ENCODE measurements around the gene CEMIP2. TPM values are rescaled to one million over a fixed set of nuclear protein-coding genes. Genes with fewer than 3 reads are reported as not detected.

CEMIP2 gene
- total and polyA plus RNA-seq, 2 of the 13 experiments (the other 11 are each of a cell fraction or from before 2014, with no cell fraction given) = 94.3 to 128 TPM

DNA sequence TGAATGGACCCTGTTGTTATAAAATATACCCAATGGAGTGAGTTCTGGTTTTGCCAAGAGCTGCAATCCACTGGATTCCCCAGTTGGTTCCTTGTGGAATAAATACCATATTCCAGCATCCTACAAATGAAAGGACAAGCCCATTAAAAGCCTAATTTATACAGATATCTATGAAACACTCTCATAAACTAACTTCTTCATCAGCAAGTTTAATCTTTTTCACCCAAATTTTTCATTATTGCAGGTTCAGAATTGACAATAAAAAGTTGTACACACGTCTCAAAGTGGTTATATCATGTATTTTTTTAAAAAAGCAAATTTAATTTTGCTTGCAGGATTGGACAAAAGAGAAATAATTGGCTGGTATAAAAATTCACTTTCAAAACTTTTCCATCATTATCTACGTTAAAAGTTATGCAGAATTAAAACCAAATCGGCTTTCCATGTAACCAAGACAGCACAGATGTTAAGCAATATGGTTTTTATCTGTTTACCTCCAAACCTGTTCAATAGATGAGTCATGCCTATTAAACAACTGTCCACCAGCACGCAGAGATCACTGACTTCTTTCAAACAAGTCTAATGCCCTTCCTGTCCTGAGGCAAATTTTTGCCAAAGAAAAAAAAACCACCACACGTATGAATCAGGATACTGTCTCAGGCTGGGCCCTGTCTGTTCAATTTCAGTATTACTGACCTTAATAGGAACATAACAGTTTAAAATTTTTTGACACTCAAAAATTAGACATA, 42.5 kb downstream of the CEMIP2 start (continued):
- TF ChIP-seq ZNF225 (CRISPR knock-in tag; IDR thresholded peaks at IDR 0.05) = no peak
- no peak for TF ChIP-seq SRSF4 (IDR thresholded peaks at IDR 0.05; ENCODE audit: low read depth, low read length, poor library complexity, severe bottlenecking)
- TF ChIP-seq RFX5 (IDR thresholded peaks at IDR 0.05; ENCODE audit: low read depth, low read length) = no peak
- TF ChIP-seq SP4 (CRISPR knock-in tag; IDR thresholded peaks at IDR 0.05) = no peak
- no peak for TF ChIP-seq ATM (IDR thresholded peaks at IDR 0.05; ENCODE audit: borderline replicate concordance)
- TF ChIP-seq, protein P1, sequence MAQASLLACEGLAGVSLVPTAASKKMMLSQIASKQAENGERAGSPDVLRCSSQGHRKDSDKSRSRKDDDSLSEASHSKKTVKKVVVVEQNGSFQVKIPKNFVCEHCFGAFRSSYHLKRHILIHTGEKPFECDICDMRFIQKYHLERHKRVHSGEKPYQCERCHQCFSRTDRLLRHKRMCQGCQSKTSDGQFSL (CRISPR knock-in tag; IDR thresholded peaks at IDR 0.05) = no peak
- no peak for TF ChIP-seq SP140L (CRISPR knock-in tag; IDR thresholded peaks at IDR 0.05; ENCODE audit: borderline replicate concordance)
- no peak for TF ChIP-seq IRF1 (CRISPR knock-in tag; IDR thresholded peaks at IDR 0.05; ENCODE audit: low read depth)
- TF ChIP-seq SUZ12 (IDR thresholded peaks at IDR 0.05; ENCODE audit: low read depth, low read length) = no peak
- 0 out of 2 replicates have a peak, but pooled peaks have one; percentile 22 for TF ChIP-seq ZNF33A (CRISPR knock-in tag; IDR thresholded peaks at IDR 0.05; ENCODE audit: borderline replicate concordance)
- no peak for TF ChIP-seq U2AF2 (IDR thresholded peaks at IDR 0.05; ENCODE audit: low read depth, low read length)
- TF ChIP-seq PHB2 (IDR thresholded peaks at IDR 0.05; ENCODE audit: partially characterized antibody) = no peak
- TF ChIP-seq TOPORS (CRISPR knock-in tag; IDR thresholded peaks at IDR 0.05) = no peak
- no peak for TF ChIP-seq HNRNPH1 (optimal IDR thresholded peaks at IDR 0.05; ENCODE audit: low read depth, low read length)
- peak; percentile 76; the same call in 1 of the 2 replicates for TF ChIP-seq POGZ (CRISPR knock-in tag; IDR thresholded peaks at IDR 0.05)
- no peak for TF ChIP-seq NFE2L2 (IDR thresholded peaks at IDR 0.05; ENCODE audit: low read length)
- TF ChIP-seq HHEX (CRISPR knock-in tag; IDR thresholded peaks at IDR 0.05) = peak; percentile 60
- TF ChIP-seq ZKSCAN8 (CRISPR knock-in tag; IDR thresholded peaks at IDR 0.05; ENCODE audit: borderline replicate concordance) = peak; percentile 46; the same call in 1 of the 2 replicates
- TF ChIP-seq ZNF605 (CRISPR knock-in tag; IDR thresholded peaks at IDR 0.05) = no peak
- no peak for TF ChIP-seq ZNF850 (CRISPR knock-in tag; conservative IDR thresholded peaks at IDR 0.05)
- TF ChIP-seq, protein P2, sequence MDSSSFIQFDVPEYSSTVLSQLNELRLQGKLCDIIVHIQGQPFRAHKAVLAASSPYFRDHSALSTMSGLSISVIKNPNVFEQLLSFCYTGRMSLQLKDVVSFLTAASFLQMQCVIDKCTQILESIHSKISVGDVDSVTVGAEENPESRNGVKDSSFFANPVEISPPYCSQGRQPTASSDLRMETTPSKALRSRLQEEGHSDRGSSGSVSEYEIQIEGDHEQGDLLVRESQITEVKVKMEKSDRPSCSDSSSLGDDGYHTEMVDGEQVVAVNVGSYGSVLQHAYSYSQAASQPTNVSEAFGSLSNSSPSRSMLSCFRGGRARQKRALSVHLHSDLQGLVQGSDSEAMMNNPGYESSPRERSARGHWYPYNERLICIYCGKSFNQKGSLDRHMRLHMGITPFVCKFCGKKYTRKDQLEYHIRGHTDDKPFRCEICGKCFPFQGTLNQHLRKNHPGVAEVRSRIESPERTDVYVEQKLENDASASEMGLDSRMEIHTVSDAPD (CRISPR knock-in tag; IDR thresholded peaks at IDR 0.05) = peak; percentile 92; the same call in 1 of the 2 replicates
- no peak for TF ChIP-seq PTBP1 (IDR thresholded peaks at IDR 0.05; ENCODE audit: low read depth, low read length, poor library complexity, severe bottlenecking)
- no peak; the same call in 1 of the 2 replicates for TF ChIP-seq RXRA (CRISPR knock-in tag; IDR thresholded peaks at IDR 0.05)
- no peak for TF ChIP-seq AFF4 (CRISPR knock-in tag; IDR thresholded peaks at IDR 0.05)
- TF ChIP-seq GFI1 (CRISPR knock-in tag; IDR thresholded peaks at IDR 0.05; ENCODE audit: borderline replicate concordance) = 0 out of 2 replicates have a peak, but pooled peaks have one; percentile 34
